ENCODE results near the gene KLHL35.

KLHL35 gene

GRCh38 chr11:75389276-75389605 is 43.8 kb downstream of the KLHL35 start:
- H3K4me3 ChIP-seq (replicated peaks in 1 of 2; ENCODE audit: low read depth in 2 of 2, low read length in 2 of 2), result no peak overlapping the region
- TF ChIP-seq CTCF (IDR thresholded peaks at IDR 0.05; ENCODE audit: low read depth, low read length), result no peak
- no peak for DNase-seq (ENCODE audit: low read depth in 2 of 2)

- TF ChIP-seq CTCF (IDR thresholded peaks at IDR 0.05; ENCODE audit: low read depth, low read length), result peak; percentile 78
- peak; percentile 86 to 88 for DNase-seq (ENCODE audit: low read depth in 2 of 2)
- H3K4me3 ChIP-seq (replicated peaks in 1 of 2; ENCODE audit: low read depth in 2 of 2, low read length in 2 of 2), result no peak overlapping the region
Measured at GRCh38 chr11:75388386-75389275, 44.4 kb downstream of the KLHL35 start.

- no peak overlapping the region for H3K4me3 ChIP-seq (replicated peaks in 1 of 2; ENCODE audit: low read depth in 2 of 2, low read length in 2 of 2)
- no peak for TF ChIP-seq CTCF (IDR thresholded peaks at IDR 0.05; ENCODE audit: low read depth, low read length)
- no peak for DNase-seq (ENCODE audit: low read depth in 2 of 2)
Measured at GRCh38 chr11:75387736-75388294, 45.2 kb downstream of the KLHL35 start.

- no peak for DNase-seq (ENCODE audit: low read depth in 2 of 2)
- no peak for TF ChIP-seq CTCF (IDR thresholded peaks at IDR 0.05; ENCODE audit: low read depth, low read length)
- no peak overlapping the region for H3K4me3 ChIP-seq (replicated peaks in 1 of 2; ENCODE audit: low read depth in 2 of 2, low read length in 2 of 2)
Measured at GRCh38 chr11:75386942-75387630, 45.9 kb downstream of the KLHL35 start.

- peak; percentile 98 for TF ChIP-seq CTCF (IDR thresholded peaks at IDR 0.05; ENCODE audit: low read depth, low read length)
- peak; percentile 73 for DNase-seq (ENCODE audit: low read depth in 2 of 2)
- H3K4me3 ChIP-seq (replicated peaks in 1 of 2; ENCODE audit: low read depth in 2 of 2, low read length in 2 of 2), result peak overlapping the region in 1 of 2 donors; percentile 10
Measured at GRCh38 chr11:75384438-75385080, 48.4 kb downstream of the KLHL35 start.

GRCh38 chr11:75383246-75383645 is 49.8 kb downstream of the KLHL35 start:
- no peak overlapping the region for H3K4me3 ChIP-seq (replicated peaks in 1 of 2; ENCODE audit: low read depth in 2 of 2, low read length in 2 of 2)
- no peak for TF ChIP-seq CTCF (IDR thresholded peaks at IDR 0.05; ENCODE audit: low read depth, low read length)
- DNase-seq (ENCODE audit: low read depth in 2 of 2), result no peak

All from cardiac fibroblast (primary cell).